ENCODE results near the gene TMOD4.

DNA sequence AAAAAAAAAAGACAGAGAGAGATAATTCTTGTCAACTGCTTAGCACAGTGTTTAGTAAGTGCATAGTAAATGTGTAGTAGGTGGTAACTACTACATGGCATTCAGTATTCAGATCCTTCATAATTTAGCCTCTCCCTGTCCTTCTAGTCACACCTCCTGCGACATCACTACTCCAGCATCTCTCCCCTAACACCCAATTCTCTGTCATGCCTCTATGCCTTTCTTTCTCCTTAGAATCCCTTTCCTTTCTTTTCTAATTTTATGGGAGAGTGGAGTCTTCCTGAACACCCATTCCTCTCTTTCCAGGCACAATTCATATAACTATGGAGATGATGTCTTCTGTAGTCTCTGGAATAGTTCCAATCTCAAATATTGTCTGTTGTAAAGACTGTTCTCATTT lies 18.1 kb upstream of the TMOD4 start:
- TF ChIP-seq, protein P1, sequence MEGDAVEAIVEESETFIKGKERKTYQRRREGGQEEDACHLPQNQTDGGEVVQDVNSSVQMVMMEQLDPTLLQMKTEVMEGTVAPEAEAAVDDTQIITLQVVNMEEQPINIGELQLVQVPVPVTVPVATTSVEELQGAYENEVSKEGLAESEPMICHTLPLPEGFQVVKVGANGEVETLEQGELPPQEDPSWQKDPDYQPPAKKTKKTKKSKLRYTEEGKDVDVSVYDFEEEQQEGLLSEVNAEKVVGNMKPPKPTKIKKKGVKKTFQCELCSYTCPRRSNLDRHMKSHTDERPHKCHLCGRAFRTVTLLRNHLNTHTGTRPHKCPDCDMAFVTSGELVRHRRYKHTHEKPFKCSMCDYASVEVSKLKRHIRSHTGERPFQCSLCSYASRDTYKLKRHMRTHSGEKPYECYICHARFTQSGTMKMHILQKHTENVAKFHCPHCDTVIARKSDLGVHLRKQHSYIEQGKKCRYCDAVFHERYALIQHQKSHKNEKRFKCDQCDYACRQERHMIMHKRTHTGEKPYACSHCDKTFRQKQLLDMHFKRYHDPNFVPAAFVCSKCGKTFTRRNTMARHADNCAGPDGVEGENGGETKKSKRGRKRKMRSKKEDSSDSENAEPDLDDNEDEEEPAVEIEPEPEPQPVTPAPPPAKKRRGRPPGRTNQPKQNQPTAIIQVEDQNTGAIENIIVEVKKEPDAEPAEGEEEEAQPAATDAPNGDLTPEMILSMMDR (conservative IDR thresholded peaks at IDR 0.05): no peak
- TF ChIP-seq EZH2 (IDR thresholded peaks at IDR 0.05; ENCODE audit: low read depth): no peak

Measured in PC-9 (cell line).